Activated CD8-positive, alpha-beta T cell treated with anti-CD3 and anti-CD28 coated beads for 36 hours (primary cell): Measurements from ENCODE around the gene RBBP8. TPM values are rescaled to one million over a fixed set of nuclear protein-coding genes. Genes with fewer than 3 reads are reported as not detected.

Experiments
- ATAC-seq: fragments of 200-7000 bp; cut with Tn5 transposase; one replicate; pipeline ENCODE4 v1.10.0; 2021; ENCODE audit warnings: mild to moderate bottlenecking, moderate library complexity
- CTCF ChIA-PET: fragments of 350-600 bp; sonication (Branson Sonifier 250); formaldehyde crosslinking; loops from one replicate; lab custom pipeline; 2021; ENCODE audit warnings: antibody characterized with exemption; lab: Charles Lee
- POLR2A ChIA-PET: fragments of 350-600 bp; sonication (Branson Sonifier 250); formaldehyde crosslinking; loops from one replicate; lab custom pipeline; 2021; ENCODE audit warnings: antibody characterized with exemption; lab: Charles Lee
- DNase-seq: peaks from one replicate; pipeline ENCODE4 v3.0.0-alpha.2; 2020
- H3K27ac Mint-ChIP-seq: one replicate; pipeline ENCODE4 v1.8.0; 2021; ENCODE audit warnings: mild to moderate bottlenecking, mixed read lengths
- H3K27me3 Mint-ChIP-seq: one replicate; pipeline ENCODE4 v1.8.0; 2021; ENCODE audit warnings: mixed read lengths
- H3K36me3 Mint-ChIP-seq: one replicate; pipeline ENCODE4 v1.8.0; 2021; ENCODE audit warnings: low read depth, mixed read lengths
- H3K4me1 Mint-ChIP-seq: one replicate; pipeline ENCODE4 v1.8.0; 2021; ENCODE audit warnings: low read depth, mixed read lengths
- H3K4me3 Mint-ChIP-seq: one replicate; pipeline ENCODE4 v1.8.0; 2021; ENCODE audit warnings: mild to moderate bottlenecking, moderate library complexity, mixed read lengths
- H3K9me3 Mint-ChIP-seq: one replicate; pipeline ENCODE4 v1.8.0; 2021; ENCODE audit warnings: mixed read lengths
- intact Hi-C: fragments of 100-400 bp; cut with micrococcal nuclease; formaldehyde crosslinking; loops from one replicate; pipeline ENCODE4 v1.10.0; 2022
- total RNA-seq, 2 experiments: library from RNA; stranded (reverse); gene quantifications; one replicate each; pipeline ENCODE4 v1.2.3, GENCODE V29; 2021
- TF ChIP-seq, protein P1 (sequence below): fragments of 200-600 bp; IDR thresholded peaks from one replicate; pipeline ENCODE4 v1.8.0; 2022; ENCODE audit warnings: antibody characterized with exemption, mild to moderate bottlenecking

RBBP8 gene
- total RNA-seq, 2 experiments from 2014 or later: 70.9 to 81.9 TPM

- Mint-ChIP-seq H3K4me3 (no peak overlapping the region), H3K27ac (no peak overlapping the region), H3K36me3 (peaks cover 44% of the 10 kb centered on the region), H3K27me3 (no peaks in the 10 kb centered on the region), H3K4me1 (peaks cover 12% of the 10 kb centered on the region), H3K9me3 (no peaks in the 10 kb centered on the region)
- ChIA-PET CTCF (interaction anchor here (1.2 to 1.7 kb wide), 2 partner anchors 15 to 390 kb away, joined by 3 to 4 read pairs; no protein-coding TSS in a partner anchor), POLR2A (no interaction called here)
- no peak for ATAC-seq
- no peak for DNase-seq
- TF ChIP-seq, protein P1, sequence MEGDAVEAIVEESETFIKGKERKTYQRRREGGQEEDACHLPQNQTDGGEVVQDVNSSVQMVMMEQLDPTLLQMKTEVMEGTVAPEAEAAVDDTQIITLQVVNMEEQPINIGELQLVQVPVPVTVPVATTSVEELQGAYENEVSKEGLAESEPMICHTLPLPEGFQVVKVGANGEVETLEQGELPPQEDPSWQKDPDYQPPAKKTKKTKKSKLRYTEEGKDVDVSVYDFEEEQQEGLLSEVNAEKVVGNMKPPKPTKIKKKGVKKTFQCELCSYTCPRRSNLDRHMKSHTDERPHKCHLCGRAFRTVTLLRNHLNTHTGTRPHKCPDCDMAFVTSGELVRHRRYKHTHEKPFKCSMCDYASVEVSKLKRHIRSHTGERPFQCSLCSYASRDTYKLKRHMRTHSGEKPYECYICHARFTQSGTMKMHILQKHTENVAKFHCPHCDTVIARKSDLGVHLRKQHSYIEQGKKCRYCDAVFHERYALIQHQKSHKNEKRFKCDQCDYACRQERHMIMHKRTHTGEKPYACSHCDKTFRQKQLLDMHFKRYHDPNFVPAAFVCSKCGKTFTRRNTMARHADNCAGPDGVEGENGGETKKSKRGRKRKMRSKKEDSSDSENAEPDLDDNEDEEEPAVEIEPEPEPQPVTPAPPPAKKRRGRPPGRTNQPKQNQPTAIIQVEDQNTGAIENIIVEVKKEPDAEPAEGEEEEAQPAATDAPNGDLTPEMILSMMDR: no peak
- intact Hi-C loops: no loop called here
Observed at GRCh38 chr18:23021623-23022022, 88.5 kb downstream of the RBBP8 start.

DNA sequence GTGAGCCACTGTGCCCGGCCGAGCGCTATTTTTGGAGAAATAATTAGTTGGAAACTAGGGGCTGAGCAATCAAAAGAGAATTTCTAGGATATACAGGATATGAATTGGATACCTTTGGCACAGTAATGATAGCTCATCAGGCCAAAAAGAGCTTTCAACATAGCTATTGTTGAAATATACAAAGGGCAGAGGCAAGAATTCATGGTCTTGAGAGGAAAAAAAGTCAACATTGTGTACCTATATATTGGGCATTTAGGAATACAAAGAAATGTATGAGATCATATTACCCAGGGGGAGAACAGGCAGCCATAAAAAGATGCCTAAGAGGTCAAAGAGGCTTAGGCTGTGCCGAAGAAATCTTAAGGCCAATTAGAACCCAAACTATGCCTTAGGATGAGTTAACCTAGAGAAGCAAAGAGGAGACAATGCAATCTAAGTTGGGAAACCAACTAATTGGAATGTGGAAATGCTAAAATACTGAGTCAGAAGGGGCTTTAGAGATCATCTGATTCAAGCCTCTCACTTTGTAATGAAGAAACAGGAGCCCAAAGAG lies 99.0 kb downstream of the RBBP8 start:
- Mint-ChIP-seq H3K27ac (no peak overlapping the region), H3K4me1 (no peaks in the 10 kb centered on the region), H3K36me3 (peaks cover 11% of the 10 kb centered on the region), H3K27me3 (no peaks in the 10 kb centered on the region), H3K9me3 (no peaks in the 10 kb centered on the region), H3K4me3 (no peak overlapping the region)
- ATAC-seq: no peak
- ChIA-PET POLR2A (no interaction called here), CTCF (interaction anchor here (1.0 to 2.0 kb wide), 9 partner anchors 12 to 380 kb away, joined by 3 to 6 read pairs (median 3); no protein-coding TSS in a partner anchor)
- DNase-seq: no peak
- TF ChIP-seq, protein P1: no peak
- intact Hi-C loops: loop anchor here (10.0 kb wide), 1 partner anchor 383 kb away; no protein-coding TSS in a partner anchor

DNA sequence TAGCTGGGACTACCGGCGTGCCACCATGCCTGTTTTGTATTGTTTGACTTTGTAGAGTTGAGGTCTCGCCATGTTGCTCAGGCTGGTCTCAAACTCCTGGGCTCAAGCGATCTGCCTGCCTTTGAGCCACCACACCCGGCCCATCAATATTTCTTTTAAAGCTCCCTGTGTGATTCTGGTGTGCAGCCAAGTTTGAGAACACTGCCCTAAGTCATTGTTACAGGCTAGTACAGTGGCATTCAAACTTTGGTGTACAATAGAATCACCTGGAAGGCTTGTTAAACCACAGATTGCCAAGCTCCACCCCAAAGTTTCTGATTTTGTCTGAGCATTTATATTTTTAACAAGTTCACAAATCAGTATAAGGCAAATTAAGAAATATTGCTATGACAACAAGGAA lies 99.9 kb downstream of the RBBP8 start:
- no peak for DNase-seq
- CTCF ChIA-PET: interaction anchor here (1.0 to 1.6 kb wide), 3 partner anchors 12 to 358 kb away, joined by 3 read pairs; no protein-coding TSS in a partner anchor
- intact Hi-C loops: loop anchor here (10.0 kb wide), 1 partner anchor 382 kb away; no protein-coding TSS in a partner anchor
- Mint-ChIP-seq H3K9me3 (no peaks in the 10 kb centered on the region), H3K27ac (no peak overlapping the region), H3K4me1 (no peaks in the 10 kb centered on the region), H3K36me3 (peaks cover 4% of the 10 kb centered on the region), H3K4me3 (no peak overlapping the region), H3K27me3 (no peaks in the 10 kb centered on the region)
- no peak for ATAC-seq
- TF ChIP-seq, protein P1: no peak
- POLR2A ChIA-PET: no interaction called here

GRCh38 chr18:23036660-23037201 lies 103.6 kb downstream of the RBBP8 start:
- intact Hi-C loops: loop anchor here (10.0 kb wide), 1 partner anchor 378 kb away; no protein-coding TSS in a partner anchor
- ChIA-PET POLR2A (no interaction called here), CTCF (no interaction called here)
- Mint-ChIP-seq H3K4me3 (no peak overlapping the region), H3K4me1 (no peaks in the 10 kb centered on the region), H3K27ac (no peak overlapping the region), H3K36me3 (no peaks in the 10 kb centered on the region), H3K9me3 (no peaks in the 10 kb centered on the region), H3K27me3 (no peaks in the 10 kb centered on the region)
- ATAC-seq: no peak
- TF ChIP-seq, protein P1: no peak
- no peak for DNase-seq

- CTCF ChIA-PET: no interaction called here
- H3K27ac Mint-ChIP-seq: no peak overlapping the region
- H3K36me3 Mint-ChIP-seq: no peaks in the 10 kb centered on the region
- intact Hi-C loops: loop anchor here (10.0 kb wide), 1 partner anchor 377 kb away; no protein-coding TSS in a partner anchor
- H3K4me3 Mint-ChIP-seq: no peak overlapping the region
- H3K4me1 Mint-ChIP-seq: no peaks in the 10 kb centered on the region
- no peak for DNase-seq
- TF ChIP-seq, protein P1: no peak
- no peak for ATAC-seq
- POLR2A ChIA-PET: no interaction called here
- H3K27me3 Mint-ChIP-seq: no peaks in the 10 kb centered on the region
- no peaks in the 10 kb centered on the region for H3K9me3 Mint-ChIP-seq
Observed at GRCh38 chr18:23037646-23038045, 104.5 kb downstream of the RBBP8 start.
